ENCODE measurements around the gene RBMS1. TPM values are rescaled to one million over a fixed set of nuclear protein-coding genes. Genes with fewer than 3 reads are reported as not detected.

The RBMS1 gene
- total and polyA plus RNA-seq, 2 of the 13 experiments (the other 11 are each of a cell fraction or from before 2014, with no cell fraction given), result 55.5 to 110 TPM

DNA sequence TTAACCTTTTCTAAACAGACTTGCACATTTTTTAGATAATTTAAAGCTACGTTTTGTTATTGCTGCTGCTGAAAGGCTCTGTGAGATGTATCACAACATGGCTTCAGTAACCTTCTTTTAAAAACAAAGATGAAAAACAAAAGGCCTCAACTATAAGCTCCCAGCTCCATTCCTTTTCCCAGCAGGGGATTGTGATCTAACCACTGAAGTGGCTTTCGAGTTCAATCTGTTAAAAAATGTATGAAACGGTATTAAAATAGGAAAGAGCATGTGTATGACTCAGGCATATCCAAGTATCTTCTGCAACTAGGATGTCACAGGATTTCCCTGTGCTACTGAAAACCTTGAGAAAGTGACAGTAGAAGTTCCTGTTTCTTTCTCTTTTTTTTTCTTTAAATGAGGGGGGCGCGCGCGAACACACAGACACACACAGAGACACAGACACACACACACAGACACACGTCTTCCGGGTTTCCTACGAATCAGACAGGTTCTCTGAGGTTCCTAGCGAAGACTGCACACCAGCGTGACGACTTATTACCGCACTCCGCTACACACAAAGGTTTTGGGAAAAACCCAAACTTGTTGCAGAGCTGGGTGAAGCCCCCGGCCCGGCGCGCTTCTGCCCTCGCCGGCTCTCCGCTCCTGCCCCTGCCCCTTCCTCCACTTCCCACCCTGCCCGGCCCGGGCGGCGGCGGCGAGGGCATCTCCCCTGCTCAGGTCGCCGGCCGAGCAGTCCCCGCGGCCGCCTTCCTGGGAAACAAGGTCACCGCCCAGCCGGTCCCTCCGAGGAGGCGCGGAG, 86.8 kb downstream of the RBMS1 start:
- H3K4me3 ChIP-seq (replicated peaks in 1 of 3; ENCODE audit: insufficient read depth in 1 of 3, low read depth in 2 of 3, low read length in 3 of 3), result peak overlapping the region; percentile 67 to 87 (median 82)
- TSS peak; percentile 43 for BruUV-seq (replicated peaks)
- peak; percentile 49 for ATAC-seq
- no peak for TF ChIP-seq GTF3A (CRISPR knock-in tag; conservative IDR thresholded peaks at IDR 0.05)
- TF ChIP-seq, protein P1, sequence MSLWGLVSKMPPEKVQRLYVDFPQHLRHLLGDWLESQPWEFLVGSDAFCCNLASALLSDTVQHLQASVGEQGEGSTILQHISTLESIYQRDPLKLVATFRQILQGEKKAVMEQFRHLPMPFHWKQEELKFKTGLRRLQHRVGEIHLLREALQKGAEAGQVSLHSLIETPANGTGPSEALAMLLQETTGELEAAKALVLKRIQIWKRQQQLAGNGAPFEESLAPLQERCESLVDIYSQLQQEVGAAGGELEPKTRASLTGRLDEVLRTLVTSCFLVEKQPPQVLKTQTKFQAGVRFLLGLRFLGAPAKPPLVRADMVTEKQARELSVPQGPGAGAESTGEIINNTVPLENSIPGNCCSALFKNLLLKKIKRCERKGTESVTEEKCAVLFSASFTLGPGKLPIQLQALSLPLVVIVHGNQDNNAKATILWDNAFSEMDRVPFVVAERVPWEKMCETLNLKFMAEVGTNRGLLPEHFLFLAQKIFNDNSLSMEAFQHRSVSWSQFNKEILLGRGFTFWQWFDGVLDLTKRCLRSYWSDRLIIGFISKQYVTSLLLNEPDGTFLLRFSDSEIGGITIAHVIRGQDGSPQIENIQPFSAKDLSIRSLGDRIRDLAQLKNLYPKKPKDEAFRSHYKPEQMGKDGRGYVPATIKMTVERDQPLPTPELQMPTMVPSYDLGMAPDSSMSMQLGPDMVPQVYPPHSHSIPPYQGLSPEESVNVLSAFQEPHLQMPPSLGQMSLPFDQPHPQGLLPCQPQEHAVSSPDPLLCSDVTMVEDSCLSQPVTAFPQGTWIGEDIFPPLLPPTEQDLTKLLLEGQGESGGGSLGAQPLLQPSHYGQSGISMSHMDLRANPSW (CRISPR knock-in tag; IDR thresholded peaks at IDR 0.05; ENCODE audit: borderline replicate concordance), result no peak
- TF ChIP-seq, protein P2, sequence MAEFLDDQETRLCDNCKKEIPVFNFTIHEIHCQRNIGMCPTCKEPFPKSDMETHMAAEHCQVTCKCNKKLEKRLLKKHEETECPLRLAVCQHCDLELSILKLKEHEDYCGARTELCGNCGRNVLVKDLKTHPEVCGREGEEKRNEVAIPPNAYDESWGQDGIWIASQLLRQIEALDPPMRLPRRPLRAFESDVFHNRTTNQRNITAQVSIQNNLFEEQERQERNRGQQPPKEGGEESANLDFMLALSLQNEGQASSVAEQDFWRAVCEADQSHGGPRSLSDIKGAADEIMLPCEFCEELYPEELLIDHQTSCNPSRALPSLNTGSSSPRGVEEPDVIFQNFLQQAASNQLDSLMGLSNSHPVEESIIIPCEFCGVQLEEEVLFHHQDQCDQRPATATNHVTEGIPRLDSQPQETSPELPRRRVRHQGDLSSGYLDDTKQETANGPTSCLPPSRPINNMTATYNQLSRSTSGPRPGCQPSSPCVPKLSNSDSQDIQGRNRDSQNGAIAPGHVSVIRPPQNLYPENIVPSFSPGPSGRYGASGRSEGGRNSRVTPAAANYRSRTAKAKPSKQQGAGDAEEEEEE (CRISPR knock-in tag; IDR thresholded peaks at IDR 0.05; ENCODE audit: borderline replicate concordance), result no peak
- TF ChIP-seq ZFP36 (IDR thresholded peaks at IDR 0.05; ENCODE audit: borderline replicate concordance, low read depth, low read length, partially characterized antibody), result no peak
- TF ChIP-seq SOX5 (CRISPR knock-in tag; IDR thresholded peaks at IDR 0.05; ENCODE audit: borderline replicate concordance), result no peak; the same call in 1 of the 2 replicates
- TF ChIP-seq PHF21A (CRISPR knock-in tag; IDR thresholded peaks at IDR 0.05), result no peak
- no peak for TF ChIP-seq AHR (CRISPR knock-in tag; IDR thresholded peaks at IDR 0.05)
- TF ChIP-seq SCMH1 (CRISPR knock-in tag; IDR thresholded peaks at IDR 0.05; ENCODE audit: borderline replicate concordance), result no peak
- TF ChIP-seq ZNF446 (CRISPR knock-in tag; IDR thresholded peaks at IDR 0.05), result no peak
- TF ChIP-seq, protein P3, sequence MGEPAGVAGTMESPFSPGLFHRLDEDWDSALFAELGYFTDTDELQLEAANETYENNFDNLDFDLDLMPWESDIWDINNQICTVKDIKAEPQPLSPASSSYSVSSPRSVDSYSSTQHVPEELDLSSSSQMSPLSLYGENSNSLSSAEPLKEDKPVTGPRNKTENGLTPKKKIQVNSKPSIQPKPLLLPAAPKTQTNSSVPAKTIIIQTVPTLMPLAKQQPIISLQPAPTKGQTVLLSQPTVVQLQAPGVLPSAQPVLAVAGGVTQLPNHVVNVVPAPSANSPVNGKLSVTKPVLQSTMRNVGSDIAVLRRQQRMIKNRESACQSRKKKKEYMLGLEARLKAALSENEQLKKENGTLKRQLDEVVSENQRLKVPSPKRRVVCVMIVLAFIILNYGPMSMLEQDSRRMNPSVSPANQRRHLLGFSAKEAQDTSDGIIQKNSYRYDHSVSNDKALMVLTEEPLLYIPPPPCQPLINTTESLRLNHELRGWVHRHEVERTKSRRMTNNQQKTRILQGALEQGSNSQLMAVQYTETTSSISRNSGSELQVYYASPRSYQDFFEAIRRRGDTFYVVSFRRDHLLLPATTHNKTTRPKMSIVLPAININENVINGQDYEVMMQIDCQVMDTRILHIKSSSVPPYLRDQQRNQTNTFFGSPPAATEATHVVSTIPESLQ (CRISPR knock-in tag; conservative IDR thresholded peaks at IDR 0.05), result no peak
- TF ChIP-seq NPAS2 (CRISPR knock-in tag; IDR thresholded peaks at IDR 0.05; ENCODE audit: borderline replicate concordance), result no peak
- TF ChIP-seq ZNF296 (CRISPR knock-in tag; conservative IDR thresholded peaks at IDR 0.05), result no peak
- TF ChIP-seq, protein P4, sequence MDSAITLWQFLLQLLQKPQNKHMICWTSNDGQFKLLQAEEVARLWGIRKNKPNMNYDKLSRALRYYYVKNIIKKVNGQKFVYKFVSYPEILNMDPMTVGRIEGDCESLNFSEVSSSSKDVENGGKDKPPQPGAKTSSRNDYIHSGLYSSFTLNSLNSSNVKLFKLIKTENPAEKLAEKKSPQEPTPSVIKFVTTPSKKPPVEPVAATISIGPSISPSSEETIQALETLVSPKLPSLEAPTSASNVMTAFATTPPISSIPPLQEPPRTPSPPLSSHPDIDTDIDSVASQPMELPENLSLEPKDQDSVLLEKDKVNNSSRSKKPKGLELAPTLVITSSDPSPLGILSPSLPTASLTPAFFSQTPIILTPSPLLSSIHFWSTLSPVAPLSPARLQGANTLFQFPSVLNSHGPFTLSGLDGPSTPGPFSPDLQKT (CRISPR knock-in tag; IDR thresholded peaks at IDR 0.05; ENCODE audit: borderline replicate concordance), result no peak
- TF ChIP-seq ZNF451 (CRISPR knock-in tag; IDR thresholded peaks at IDR 0.05), result no peak
- TF ChIP-seq KAT7 (CRISPR knock-in tag; IDR thresholded peaks at IDR 0.05; ENCODE audit: borderline replicate concordance), result 0 out of 2 replicates have a peak, but pooled peaks have one; percentile 7

More for the DNA sequence above, 86.8 kb downstream of the RBMS1 start:
- H3K36me3 ChIP-seq (replicated peaks in 1 of 2; ENCODE audit: control insufficient read depth in 1 of 2, insufficient read depth in 2 of 2, low read length in 2 of 2), result peaks cover 0 to 3% of the 10 kb centered on the region in 2 experiments; a peak in 1 of 5 replicates
- peaks cover 46% of the 10 kb centered on the region for H3K79me2 ChIP-seq (ENCODE audit: insufficient read depth, low read length)
- in situ Hi-C loops (cut with HindIII; ENCODE audit: extremely low pct_ligation_motif_present, low pct_unique_long_range_greater_than_20kb) (loop anchor here (5.0 kb wide), 1 partner anchor 74 kb away; no protein-coding TSS in a partner anchor), intact Hi-C loops (cut with micrococcal nuclease; ENCODE audit: unreplicated experiment) (loop anchor here (1.0 to 5.0 kb wide), 3 partner anchors 86 to 186 kb away; no protein-coding TSS in a partner anchor)
- ChIA-PET CTCF (ENCODE audit: low intra/inter-chr PET ratio, low total read pairs) (no interaction called here), POLR2A (interaction anchor here (1.4 to 2.8 kb wide), 2 partner anchors 86 to 88 kb away, joined by 3 to 9 read pairs; partner anchors contain the start of gene RBMS1)
- H2AFZ ChIP-seq (ENCODE audit: low read length), result no peak overlapping the region
- peaks cover 56% of the 10 kb centered on the region for H3K4me1 ChIP-seq (ENCODE audit: insufficient read depth, low read length)
- H3K9ac ChIP-seq (ENCODE audit: insufficient read depth, low read depth, low read length), result peak overlapping the region; percentile 65
- H3K27ac ChIP-seq (ENCODE audit: extremely low read length, insufficient read depth, low read length), result peak overlapping the region; percentile 17
- 4% methylated on average over 27 of the region's 39 CpGs for WGBS (ENCODE audit: low lambda C conversion rate)
- peak; percentile 4 for FAIRE-seq
- H3K27me3 ChIP-seq (ENCODE audit: control insufficient read depth in 1 of 2, insufficient read depth in 2 of 2, low read length in 2 of 2), result no peaks in the 10 kb centered on the region; a peak in 1 of 5 replicates
- peak; percentile 35 for DNase-seq (ENCODE audit: low spot score)
- peaks cover 80% of the 10 kb centered on the region for H4K20me1 ChIP-seq (ENCODE audit: insufficient read depth, low read length)
- H3K9me3 ChIP-seq (ENCODE audit: low read length), result no peaks in the 10 kb centered on the region
- H3K4me2 ChIP-seq (ENCODE audit: low read depth, low read length), result peak overlapping the region; percentile 88

All from HepG2 (cell line).